Osteocyte (in vitro differentiated cells): ENCODE results near the gene ST7L. TPM values are rescaled to one million over a fixed set of nuclear protein-coding genes. Genes with fewer than 3 reads are reported as not detected.
"Not testable (repeated sequence)": the region's sequence is repeated elsewhere in the genome, so short reads cannot be mapped to it uniquely, and the experiment has no call there.

Experiments used
- DNase-seq: peaks from one replicate; pipeline ENCODE4 v3.0.0; 2021; ENCODE audit warnings: mixed read lengths; ENCODE audit not compliant: unreplicated experiment; ENCODE audit errors: extremely low spot score
- H3K27ac Mint-ChIP-seq: one replicate; pipeline ENCODE4 v1.8.0; 2021; ENCODE audit warnings: mild to moderate bottlenecking, mixed read lengths; ENCODE audit not compliant: unreplicated experiment
- H3K27me3 Mint-ChIP-seq: one replicate; pipeline ENCODE4 v1.8.0; 2021; ENCODE audit warnings: mixed read lengths; ENCODE audit not compliant: unreplicated experiment
- H3K36me3 Mint-ChIP-seq: one replicate; pipeline ENCODE4 v1.8.0; 2021; ENCODE audit warnings: mixed read lengths; ENCODE audit not compliant: unreplicated experiment
- H3K4me1 Mint-ChIP-seq: one replicate; pipeline ENCODE4 v1.8.0; 2021; ENCODE audit warnings: mixed read lengths; ENCODE audit not compliant: unreplicated experiment
- H3K4me3 Mint-ChIP-seq: one replicate; pipeline ENCODE4 v1.8.0; 2021; ENCODE audit warnings: mild to moderate bottlenecking, moderate library complexity, mixed read lengths; ENCODE audit not compliant: unreplicated experiment
- H3K9me3 Mint-ChIP-seq: one replicate; pipeline ENCODE4 v1.8.0; 2021; ENCODE audit warnings: mixed read lengths; ENCODE audit not compliant: unreplicated experiment
- CTCF ChIP-seq: fragments of 200-600 bp; sonication (generic); IDR thresholded peaks from 2 replicates; pipeline ENCODE4 v1.5.0; 2021; ENCODE audit warnings: antibody characterized with exemption, mild to moderate bottlenecking, moderate library complexity
- total RNA-seq: library from RNA; stranded (reverse); gene quantifications from 2 replicates; pipeline ENCODE4 v1.2.1, GENCODE V29; 2021

Gene ST7L
- total RNA-seq, 1 donor from 2014 or later: 22.4 TPM

- Mint-ChIP-seq H3K4me3 (no peak overlapping the region), H3K27me3 (no peaks in the 10 kb centered on the region), H3K4me1 (peaks cover 3% of the 10 kb centered on the region), H3K9me3 (no peaks in the 10 kb centered on the region), H3K27ac (no peak overlapping the region), H3K36me3 (no peaks in the 10 kb centered on the region)
- DNase-seq: no peak
- TF ChIP-seq CTCF: no peak
Measured at GRCh38 chr1:112496290-112496689, 122.7 kb downstream of the ST7L start.

- Mint-ChIP-seq H3K9me3 (no peaks in the 10 kb centered on the region), H3K4me1 (peaks cover 3% of the 10 kb centered on the region), H3K27ac (no peak overlapping the region), H3K36me3 (no peaks in the 10 kb centered on the region), H3K4me3 (no peak overlapping the region), H3K27me3 (no peaks in the 10 kb centered on the region)
- no peak for TF ChIP-seq CTCF
- DNase-seq: no peak
Measured at GRCh38 chr1:112493351-112493750, 125.6 kb downstream of the ST7L start.

- H3K9me3 Mint-ChIP-seq: no peaks in the 10 kb centered on the region
- no peak overlapping the region for H3K4me3 Mint-ChIP-seq
- no peak for DNase-seq
- no peaks in the 10 kb centered on the region for H3K27me3 Mint-ChIP-seq
- no peak overlapping the region for H3K27ac Mint-ChIP-seq
- no peak for TF ChIP-seq CTCF
- H3K4me1 Mint-ChIP-seq: no peaks in the 10 kb centered on the region
- H3K36me3 Mint-ChIP-seq: no peaks in the 10 kb centered on the region
Measured at GRCh38 chr1:112492076-112492475, 126.9 kb downstream of the ST7L start.

GRCh38 chr1:112488141-112488540 is 130.8 kb downstream of the ST7L start:
- no peak overlapping the region for H3K4me3 Mint-ChIP-seq
- H3K27me3 Mint-ChIP-seq: no peaks in the 10 kb centered on the region
- H3K9me3 Mint-ChIP-seq: no peaks in the 10 kb centered on the region
- DNase-seq: no peak
- TF ChIP-seq CTCF: no peak
- H3K27ac Mint-ChIP-seq: no peak overlapping the region
- no peaks in the 10 kb centered on the region for H3K4me1 Mint-ChIP-seq
- H3K36me3 Mint-ChIP-seq: no peaks in the 10 kb centered on the region

- not testable (repeated sequence) for H3K27ac Mint-ChIP-seq, DNase-seq, H3K9me3 Mint-ChIP-seq, H3K36me3 Mint-ChIP-seq, H3K27me3 Mint-ChIP-seq, H3K4me1 Mint-ChIP-seq, H3K4me3 Mint-ChIP-seq
Measured at GRCh38 chr1:112487686-112488085, 131.3 kb downstream of the ST7L start.

- H3K36me3 Mint-ChIP-seq, DNase-seq, H3K4me3 Mint-ChIP-seq, H3K27ac Mint-ChIP-seq, H3K9me3 Mint-ChIP-seq, H3K4me1 Mint-ChIP-seq, H3K27me3 Mint-ChIP-seq: not testable (repeated sequence)
Measured at GRCh38 chr1:112486063-112486462, 132.9 kb downstream of the ST7L start.
